Amniotic stem cell (primary cell): Measurements from ENCODE around the gene ECM1.

Experiments
- DNase-seq: peaks from one replicate; lab custom pipeline; 2025; lab: John Stamatoyannopoulos, UW

Gene ECM1

DNA sequence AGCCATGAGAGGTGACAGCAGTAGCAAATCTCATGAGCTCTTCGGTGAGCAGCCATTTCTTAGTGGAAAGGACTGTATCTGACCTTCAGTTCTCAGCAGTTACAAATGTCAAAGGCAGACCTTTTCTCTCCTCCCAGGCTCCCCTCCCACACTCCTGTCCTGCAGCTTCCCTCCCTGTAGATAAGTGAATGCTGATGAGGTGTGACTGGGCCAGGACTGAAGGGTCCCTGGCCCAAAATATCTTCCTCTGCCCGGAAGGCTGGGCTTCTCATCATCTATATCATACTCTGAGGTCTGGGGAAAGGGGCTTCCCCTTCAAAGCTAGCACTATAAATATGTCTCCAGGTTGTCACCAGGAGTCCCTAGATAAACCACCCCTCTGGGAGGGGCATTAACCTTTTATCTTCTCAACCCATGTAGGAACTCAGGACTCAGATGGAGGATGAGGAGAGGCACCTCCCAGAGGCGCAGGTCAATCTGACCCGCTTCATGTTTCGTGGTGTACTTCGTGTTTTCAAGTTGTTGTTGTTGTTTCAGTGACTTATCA lies 37.6 kb downstream of the ECM1 start:
- no peak for DNase-seq

DNA sequence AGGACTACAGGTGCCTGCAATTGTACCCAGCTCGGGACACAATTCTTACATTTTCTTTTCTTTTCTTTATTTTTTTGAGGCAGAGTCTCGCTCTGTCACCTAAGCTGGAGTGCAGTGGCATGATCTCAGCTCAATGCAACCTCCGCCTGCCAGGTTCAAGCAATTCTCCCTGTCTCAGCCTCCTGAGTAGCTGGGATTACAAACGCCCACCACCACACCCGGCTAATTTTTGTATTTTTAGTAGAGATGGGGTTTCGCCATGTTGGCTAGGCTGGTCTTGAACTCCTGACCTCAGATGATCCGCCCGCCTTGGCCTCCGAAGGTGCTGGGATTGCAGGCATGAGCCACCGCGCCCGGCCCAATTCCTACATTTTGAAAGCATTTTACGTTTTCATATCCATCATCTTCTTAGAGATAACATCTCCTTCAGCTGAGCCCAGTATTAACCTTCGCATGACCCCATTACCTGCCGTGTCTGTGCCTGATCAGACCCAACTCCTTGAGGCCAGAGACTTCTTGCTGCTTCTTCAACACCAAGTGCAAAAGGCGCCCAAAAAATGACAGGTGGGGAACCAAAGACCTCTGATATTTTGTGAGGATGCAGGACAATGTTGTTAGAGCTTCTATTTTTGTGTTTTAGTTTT lies 38.5 kb downstream of the ECM1 start:
- DNase-seq: no peak

DNA sequence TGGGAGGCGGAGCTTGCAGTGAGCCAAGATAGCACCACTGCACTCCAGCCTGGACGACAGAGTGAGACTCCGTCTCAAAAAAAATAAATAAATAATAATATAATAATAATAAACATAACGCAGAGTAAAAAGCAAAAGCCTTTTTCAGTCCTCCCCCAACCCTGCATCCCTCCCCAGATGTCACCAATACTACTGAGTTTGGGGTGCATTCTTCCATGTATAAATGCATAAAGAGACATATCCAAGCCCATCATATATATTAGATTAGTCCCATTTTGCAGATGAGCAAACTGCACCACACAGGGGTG lies 40.4 kb downstream of the ECM1 start:
- DNase-seq: no peak

DNA sequence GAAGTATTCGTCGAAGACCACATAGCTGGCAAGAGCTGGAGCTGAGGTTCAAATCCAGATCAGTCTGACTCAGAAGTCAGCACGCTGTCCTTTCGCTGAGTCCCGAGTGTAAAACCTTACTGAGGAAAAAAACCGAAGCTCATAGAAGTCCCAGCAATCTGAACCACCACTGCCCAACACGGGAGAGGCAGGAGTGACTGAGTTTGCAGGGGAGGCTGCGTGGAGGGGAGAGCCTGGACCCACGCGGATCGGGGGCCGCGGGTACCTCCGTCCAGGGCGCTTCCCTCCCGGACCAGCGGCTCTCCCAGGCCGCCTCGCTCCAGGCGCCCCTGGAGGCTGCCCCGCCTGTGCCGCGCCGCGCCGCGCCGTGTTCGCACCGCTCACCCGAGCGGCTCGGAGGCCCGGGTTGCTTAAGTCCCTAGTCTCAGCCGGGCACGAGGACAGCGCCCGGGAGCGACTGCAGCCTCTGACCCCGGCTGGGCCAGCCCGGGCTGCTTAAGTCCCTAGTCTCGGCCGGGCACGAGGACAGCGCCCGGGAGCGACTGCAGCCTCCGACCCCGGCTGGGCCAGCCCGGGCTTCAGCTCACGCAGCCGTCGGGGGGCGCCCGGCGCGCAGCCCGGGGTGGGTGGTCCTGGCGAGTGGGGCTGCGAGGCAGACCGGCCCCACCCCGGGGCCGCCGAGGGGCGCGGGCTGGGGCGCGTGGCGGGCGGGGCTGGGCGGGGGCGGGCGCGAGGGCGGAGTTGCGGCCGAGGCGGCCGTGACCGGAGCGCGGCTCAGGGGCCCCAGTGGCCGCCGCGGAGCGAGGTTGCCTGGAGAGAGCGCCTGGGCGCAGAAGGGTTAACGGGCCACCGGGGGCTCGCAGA lies 41.0 kb downstream of the ECM1 start, which contains the start of gene ADAMTSL4:
Gene ADAMTSL4 (plus strand): TSS at position 777 of the 864 bp plus-strand sequence. CDS start 2,881 bp downstream, outside the sequence.
- no peak for DNase-seq

DNA sequence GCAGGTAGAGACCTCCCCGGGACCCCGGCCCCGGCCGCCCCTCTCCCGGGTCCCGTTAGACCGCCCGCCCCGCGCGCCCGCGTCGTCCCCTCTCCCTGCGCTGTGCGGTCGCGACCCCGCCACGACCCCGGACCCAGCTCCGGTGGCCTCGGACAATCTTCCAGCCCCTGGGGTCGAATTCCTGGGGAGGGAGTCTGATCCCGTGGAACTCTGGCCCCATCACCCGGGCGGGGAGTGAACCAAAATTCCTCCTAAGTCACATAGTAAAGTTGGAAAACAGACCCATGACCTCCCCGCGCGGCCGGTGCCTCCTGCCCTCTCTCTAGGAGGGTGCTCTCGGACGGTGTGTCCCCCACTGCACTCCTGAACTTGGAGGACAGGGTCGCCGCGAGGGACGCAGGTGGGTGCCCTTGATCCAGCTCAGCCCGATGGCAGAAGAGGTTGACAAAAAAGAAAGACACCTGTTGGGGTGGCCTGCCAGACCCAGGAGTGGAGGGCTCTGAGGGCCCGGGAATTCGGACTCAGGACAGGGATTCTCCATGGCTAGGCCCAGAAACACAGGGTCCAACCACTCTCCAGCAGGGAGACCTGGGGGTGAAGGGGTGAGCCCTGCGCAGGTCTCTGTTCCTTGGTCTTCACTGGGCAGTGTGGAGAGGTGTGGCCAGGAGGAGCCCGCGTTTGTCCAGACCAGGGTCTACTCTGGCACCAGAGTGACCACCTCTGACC lies 41.8 kb downstream of the ECM1 start:
- DNase-seq: no peak

DNA sequence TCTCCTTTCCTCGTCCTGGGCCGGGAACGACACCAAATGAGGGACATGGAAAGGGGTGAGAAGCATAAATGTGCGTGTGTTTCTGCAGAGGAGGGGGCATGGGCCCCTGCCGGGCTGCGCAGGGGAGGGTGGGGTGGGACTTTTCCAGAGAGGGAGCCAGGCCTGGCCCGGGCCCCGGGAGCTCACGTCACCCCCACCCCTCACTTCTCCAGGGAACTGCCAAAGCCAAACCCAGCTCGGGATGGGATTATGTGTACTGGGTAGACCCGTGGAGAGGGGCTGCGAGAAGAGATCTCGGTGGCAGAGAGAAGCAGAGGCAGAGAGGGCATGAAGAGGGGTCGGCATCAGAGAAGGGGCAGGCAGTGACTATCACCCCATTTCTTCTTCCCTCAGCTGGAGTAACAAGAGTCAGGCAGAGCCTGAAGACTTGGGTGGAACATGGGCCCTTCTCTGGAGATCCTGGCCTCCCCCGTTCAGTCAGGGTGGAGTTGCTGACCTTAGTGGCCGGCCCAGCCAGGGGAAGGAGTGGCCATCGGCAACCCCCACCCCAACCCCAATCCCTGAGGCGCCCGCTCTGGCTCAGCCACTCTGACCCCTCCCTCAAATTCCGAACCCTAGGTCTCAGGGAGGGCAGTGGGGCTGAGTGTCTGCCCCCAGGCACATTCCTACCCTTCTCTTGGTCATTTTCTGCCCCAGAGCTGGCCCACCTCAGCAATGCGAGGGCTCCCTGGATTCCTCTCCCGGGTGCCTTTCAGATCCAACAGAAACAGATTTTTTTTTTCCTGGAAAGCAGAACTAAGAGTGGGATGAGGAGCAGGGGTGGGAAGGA lies 42.5 kb downstream of the ECM1 start:
- no peak for DNase-seq

DNA sequence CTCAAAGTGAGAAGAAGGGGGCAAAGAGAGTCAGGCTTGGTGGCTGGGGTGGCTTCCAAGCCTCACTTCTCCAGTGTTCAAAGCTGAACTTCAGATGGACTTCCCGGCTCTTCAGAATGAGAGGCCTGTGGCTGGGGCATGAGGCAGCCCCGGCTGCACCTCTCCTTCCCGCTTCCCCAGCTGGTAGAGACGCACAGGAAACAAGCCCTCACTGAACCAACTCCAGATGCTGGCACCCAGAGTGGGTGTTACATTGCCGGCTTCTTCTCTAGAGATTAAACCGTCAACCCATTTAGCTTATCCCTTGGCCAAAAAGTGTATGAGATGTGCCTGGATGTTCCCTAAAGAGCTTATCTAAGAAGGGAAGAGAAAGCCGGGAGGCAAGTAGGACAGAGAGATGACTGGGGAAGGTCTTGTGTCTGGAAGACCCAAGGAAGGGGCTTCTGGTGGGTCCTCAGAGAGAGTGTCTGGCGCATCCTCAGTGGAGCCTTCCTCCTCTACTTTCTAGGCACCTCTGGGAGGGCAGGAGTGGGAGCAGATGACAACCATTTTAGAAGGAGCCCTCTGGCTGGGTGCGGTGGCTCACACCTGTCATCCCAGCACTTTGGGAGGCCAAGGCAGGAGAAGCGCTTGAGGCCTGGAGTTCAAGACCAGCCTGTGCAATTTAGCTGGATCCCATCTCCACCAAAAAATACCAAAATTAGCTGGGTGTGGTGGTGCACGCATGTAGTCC lies 43.3 kb downstream of the ECM1 start:
- no peak for DNase-seq

DNA sequence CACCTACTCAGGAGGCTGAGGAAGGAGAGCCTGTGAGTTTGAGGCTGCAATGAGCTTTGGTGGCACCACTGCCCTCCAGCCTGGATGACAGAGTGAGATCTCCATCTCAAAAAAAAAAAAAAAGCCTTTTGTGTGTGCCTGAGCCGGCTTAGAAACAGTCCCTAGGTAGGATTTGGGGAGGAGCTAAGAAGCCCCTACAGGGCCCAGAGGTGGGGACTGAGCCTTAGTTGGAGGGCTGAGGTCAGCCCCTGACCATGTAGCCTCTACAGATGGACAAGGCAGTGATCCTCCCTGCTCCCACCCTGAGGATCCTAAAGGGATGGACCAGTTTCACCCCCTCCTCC lies 43.8 kb downstream of the ECM1 start:
- no peak for DNase-seq

DNA sequence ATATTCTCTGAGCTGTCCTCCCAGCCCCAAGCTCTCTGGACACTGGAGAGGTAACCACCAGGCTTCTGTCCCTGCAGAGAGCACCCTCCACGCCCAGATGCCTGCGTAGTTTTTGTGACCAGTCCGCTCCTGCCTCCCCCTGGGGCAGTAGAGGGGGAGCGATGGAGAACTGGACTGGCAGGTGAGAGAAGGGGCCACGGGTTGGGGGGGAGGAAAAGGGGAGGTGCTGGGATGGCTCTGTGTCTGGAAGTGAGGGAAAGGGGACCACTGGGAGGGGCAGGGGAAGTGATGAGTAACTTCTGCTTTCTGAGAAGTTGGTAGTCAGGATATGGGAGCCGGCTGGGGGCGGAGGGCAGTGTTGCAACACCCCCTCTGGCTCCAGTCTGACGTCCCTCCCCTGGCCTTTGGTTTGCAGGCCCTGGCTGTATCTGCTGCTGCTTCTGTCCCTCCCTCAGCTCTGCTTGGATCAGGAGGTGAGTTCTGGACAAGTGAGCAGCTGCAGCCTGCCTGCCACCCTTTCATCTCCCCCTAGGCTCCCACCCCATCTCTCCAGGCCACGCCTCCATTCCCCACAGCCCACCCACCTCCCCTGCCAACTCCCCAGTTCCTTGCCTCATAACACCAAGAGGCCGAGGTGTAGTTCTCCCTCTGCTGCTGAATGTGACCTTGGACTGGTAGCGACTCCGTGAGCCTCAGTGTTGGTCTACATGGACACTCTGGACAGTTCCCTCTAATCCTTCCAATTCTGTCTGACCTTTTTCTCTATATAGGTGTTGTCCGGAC lies 44.4 kb downstream of the ECM1 start:
- peak; percentile 50 for DNase-seq

DNA sequence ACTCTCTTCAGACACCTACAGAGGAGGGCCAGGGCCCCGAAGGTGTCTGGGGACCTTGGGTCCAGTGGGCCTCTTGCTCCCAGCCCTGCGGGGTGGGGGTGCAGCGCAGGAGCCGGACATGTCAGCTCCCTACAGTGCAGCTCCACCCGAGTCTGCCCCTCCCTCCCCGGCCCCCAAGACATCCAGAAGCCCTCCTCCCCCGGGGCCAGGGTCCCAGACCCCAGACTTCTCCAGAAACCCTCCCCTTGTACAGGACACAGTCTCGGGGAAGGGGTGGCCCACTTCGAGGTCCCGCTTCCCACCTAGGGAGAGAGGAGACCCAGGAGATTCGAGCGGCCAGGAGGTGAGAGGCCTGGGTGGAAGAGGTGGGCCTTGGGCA lies 45.0 kb downstream of the ECM1 start:
- DNase-seq: no peak

DNA sequence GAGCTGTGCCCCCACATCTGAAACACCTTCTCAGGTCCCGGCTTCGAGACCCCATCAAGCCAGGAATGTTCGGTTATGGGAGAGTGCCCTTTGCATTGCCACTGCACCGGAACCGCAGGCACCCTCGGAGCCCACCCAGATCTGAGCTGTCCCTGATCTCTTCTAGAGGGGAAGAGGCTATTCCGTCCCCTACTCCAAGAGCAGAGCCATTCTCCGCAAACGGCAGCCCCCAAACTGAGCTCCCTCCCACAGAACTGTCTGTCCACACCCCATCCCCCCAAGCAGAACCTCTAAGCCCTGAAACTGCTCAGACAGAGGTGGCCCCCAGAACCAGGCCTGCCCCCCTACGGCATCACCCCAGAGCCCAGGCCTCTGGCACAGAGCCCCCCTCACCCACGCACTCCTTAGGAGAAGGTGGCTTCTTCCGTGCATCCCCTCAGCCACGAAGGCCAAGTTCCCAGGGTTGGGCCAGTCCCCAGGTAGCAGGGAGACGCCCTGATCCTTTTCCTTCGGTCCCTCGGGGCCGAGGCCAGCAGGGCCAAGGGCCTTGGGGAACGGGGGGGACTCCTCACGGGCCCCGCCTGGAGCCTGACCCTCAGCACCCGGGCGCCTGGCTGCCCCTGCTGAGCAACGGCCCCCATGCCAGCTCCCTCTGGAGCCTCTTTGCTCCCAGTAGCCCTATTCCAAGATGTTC lies 45.6 kb downstream of the ECM1 start:
- no peak for DNase-seq

DNA sequence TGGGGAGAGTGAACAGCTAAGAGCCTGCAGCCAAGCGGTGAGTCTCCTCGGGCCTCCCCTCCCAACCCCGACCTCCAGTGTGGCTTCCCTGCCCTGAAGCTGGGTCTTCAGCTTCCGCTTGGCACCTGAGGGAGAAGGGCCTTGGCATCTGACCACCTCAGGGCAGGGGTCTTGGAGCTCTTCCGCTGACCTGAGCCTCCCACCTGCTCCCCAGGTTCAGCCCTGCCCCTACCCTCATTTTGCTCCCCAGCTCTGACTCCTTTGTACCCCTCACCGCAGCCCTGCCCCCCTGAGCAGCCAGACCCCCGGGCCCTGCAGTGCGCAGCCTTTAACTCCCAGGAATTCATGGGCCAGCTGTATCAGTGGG lies 46.2 kb downstream of the ECM1 start:
- DNase-seq: no peak

DNA sequence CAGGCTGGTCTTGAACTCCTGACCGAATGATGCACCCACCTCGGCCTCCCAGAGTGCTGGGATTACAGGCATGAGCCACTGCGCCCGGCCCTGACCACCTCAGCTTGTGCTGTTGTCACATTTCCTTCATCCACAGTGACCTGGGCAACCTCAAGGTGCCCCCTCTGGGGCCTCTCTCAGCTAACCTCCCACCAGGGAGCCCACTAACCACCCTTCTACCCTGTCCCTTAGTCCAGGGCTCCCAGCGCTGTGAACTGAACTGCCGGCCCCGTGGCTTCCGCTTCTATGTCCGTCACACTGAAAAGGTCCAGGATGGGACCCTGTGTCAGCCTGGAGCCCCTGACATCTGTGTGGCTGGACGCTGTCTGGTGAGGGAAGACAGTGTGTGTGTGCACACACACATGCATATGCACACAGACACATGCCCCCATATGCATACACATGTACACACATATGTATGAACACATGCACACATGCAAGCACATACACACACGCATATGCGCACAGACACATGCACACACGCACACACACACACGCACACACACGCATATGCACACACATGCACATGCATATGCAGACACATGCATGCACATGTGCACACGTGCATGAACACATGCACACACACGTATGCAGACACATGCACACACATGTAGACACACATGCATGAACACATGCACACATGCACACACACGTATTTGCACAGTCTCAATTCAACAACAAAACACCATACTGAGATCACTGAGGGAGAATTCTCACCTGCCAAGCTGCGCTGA lies 47.5 kb downstream of the ECM1 start:
- DNase-seq: no peak

DNA sequence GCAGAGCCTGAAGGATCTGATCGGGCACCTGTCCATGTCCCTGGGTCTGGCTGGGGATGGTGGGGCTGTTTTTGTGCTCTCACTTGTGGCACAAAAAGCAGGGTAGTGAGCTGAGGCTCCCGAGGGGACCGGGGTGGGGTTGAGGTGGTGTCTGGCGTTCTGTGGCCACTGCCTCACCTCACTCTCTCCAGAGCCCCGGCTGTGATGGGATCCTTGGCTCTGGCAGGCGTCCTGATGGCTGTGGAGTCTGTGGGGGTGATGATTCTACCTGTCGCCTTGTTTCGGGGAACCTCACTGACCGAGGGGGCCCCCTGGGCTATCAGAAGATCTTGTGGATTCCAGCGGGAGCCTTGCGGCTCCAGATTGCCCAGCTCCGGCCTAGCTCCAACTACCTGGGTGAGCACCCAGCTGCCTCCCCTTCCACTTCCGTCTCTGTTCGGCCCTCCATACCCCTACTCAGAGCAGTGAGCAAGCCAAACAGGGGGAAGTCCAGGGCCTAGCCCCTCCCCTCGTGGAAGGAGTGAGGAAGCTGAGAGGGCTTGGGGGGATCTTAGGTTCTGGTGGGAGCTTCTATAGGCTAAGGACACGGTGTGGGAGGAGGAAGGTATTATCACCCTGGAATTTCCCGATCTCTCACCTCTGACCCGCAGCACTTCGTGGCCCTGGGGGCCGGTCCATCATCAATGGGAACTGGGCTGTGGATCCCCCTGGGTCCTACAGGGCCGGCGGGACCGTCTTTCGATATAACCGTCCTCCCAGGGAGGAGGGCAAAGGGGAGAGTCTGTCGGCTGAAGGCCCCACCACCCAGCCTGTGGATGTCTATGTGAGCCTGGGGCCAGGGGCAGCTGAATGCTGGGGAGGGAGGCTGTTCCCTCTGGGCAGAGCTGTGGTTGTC lies 48.3 kb downstream of the ECM1 start:
- no peak for DNase-seq

DNA sequence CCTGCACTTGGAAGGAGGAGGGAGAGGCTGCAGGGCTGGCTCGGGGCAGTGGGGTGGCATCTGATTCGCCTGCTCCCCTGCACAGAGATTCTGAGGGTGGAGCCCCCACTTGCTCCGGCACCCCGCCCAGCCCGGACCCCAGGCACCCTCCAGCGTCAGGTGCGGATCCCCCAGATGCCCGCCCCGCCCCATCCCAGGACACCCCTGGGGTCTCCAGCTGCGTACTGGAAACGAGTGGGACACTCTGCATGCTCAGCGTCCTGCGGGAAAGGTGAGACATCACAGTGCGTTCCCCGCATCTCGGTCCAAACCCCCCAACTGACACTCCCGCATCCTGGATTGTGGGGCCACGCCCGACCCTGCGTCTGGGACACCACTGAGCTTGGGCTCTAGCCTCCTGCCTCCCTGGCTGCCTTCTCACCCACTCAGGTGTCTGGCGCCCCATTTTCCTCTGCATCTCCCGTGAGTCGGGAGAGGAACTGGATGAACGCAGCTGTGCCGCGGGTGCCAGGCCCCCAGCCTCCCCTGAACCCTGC lies 49.2 kb downstream of the ECM1 start:
- no peak for DNase-seq

DNA sequence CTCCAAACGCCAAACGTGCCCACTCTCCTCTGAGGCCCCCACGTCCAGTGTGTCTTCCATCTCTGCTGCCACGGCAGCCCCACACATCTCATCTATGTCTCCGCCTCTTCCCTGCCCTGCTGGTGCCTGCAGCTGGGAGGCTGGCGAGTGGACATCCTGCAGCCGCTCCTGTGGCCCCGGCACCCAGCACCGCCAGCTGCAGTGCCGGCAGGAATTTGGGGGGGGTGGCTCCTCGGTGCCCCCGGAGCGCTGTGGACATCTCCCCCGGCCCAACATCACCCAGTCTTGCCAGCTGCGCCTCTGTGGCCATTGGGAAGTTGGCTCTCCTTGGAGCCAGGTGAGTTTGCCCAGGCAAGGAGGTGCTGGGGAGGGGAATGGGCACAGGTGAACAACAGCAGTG lies 49.9 kb downstream of the ECM1 start:
- no peak for DNase-seq

DNA sequence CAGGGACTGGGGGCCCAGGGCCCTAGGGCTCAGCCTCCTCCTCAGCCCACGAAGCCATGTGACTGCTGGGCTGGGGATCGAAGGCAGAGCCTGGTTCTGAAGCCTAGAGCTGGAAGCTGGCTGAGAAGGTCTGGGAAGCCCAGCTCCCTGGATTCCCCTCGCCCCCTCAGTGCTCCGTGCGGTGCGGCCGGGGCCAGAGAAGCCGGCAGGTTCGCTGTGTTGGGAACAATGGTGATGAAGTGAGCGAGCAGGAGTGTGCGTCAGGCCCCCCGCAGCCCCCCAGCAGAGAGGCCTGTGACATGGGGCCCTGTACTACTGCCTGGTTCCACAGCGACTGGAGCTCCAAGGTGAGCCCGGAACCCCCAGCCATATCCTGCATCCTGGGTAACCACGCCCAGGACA lies 50.4 kb downstream of the ECM1 start:
- no peak for DNase-seq
